ENCODE measurements around the gene RAE1.

RAE1 gene, protein sequence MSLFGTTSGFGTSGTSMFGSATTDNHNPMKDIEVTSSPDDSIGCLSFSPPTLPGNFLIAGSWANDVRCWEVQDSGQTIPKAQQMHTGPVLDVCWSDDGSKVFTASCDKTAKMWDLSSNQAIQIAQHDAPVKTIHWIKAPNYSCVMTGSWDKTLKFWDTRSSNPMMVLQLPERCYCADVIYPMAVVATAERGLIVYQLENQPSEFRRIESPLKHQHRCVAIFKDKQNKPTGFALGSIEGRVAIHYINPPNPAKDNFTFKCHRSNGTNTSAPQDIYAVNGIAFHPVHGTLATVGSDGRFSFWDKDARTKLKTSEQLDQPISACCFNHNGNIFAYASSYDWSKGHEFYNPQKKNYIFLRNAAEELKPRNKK

DNA sequence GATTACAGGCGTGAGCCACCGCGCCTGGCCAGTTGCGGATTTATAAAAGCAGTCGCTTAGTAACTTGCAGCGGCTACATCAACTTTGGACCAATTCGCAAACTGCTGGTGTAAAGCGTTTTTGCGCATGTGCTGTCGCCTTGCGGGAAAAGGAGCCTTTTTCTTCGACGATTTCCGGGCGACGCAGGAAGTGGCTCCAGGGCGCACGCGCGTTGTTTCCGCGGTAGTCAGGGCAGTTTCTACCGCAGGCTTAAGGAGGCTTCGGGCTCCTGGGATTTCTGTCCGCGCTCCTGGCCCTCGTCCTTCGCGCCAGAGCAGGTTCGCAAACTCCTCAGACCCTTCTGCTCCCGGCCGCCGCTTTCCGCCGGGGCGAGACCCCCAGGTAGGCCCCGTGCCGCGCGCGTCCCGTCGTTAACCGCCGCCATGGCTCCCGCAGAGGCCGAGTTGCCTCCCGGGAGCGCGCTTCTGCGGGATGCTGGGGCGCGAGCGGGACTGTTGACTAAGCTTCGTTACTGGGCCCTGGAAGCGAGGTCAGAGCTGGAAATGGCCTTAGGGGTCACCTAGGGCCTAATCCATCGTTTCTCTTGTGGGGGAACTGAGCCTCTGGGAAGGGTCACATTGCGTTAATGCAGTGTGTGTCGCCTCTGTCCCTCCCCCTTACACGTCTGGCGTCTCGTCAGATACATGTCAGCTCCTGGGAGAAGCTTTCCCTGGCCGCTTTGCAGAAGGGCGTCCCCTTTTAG, at the start of gene RAE1:
RAE1 (plus strand) TSS at position 214 of the 742 bp plus-strand sequence. CDS start 2,784 bp downstream, outside the sequence.
- peak; percentile 91 for DNase-seq

DNA sequence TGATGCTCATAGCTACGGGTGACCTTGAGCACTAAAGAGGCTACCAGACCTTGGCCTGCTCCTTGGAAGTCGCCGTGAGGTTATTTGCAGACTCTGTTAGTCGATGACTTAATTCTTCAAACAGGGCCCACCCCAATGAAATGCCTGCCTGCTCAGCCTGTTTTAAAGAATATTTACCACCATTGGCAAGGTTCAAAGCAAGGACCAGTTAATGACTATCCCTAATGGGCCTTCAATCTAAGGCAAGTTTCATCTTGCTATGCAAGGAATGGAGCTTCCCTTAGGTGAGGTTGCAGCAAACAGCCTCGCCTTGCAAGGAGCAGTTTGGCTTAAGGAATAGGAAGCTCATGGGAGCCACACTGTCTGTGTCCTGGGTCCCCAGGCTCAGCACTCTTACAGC, 44.3 kb upstream of the RAE1 start:
- no peak for DNase-seq

DNA sequence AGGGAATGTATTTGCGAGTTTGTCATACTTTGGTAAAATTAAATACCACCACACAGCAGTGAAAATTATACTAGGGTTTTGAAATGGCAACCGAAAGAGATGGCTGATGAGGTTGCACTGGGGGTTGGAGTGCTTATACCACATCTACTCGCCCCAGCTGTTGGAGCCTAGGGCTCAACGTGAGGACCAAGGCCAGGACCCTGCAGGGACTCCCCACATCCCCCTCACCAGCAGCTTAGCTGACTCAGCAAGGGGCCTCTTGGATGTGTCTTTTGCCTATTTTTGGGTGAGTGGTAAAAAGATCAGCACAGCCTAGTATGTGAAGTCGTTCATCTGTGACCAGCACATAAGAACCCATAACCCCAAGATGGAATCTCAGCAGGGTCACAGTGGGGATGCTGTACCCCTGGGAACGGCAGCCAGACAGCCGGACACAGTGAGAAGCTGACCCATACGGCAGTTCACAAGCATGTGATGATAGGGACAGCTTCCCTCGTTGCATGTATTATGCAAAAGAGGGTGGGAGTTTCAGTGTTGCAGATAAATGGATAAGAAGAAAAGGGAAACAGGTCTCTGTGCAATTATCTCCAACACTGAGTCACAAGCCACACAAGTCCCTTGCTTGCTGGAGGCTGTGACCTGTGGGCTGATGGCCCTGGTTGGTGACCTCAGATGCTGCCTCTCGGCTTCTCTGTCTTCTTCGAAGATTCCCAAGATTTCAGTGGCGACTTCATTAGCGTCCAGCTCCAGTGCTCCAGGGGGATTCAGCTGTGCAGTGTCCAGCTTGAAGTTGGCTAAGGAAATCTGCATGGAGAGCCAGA, 42.4 kb upstream of the RAE1 start:
- no peak for DNase-seq

DNA sequence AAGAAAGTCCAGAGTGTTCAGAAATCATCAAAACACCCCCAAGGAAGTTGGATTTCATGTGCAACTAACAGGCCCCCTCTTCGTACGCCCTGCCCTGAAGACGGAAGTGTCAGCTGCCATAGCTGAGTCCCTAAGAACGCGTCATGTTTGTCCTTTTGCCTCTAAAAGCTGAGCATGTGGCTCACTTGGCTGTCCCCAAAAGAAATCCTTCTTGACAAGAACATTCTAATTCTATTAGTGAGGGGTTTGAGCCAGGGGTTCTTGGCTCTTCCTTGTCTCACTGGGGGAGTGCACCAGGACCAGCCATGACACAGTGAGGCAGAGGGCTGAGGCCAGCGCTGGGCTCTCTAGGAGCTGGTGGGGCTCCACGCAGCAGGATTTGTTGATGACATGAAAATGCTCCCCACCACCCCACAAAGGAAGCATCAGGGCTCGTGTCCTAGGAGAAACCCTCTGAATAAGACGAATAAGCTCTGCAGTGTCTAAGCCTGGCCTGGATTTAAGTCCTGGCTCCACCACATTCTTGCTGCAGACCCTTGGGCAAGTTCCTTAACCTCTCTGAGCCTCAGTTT, 41.4 kb upstream of the RAE1 start:
- no peak for DNase-seq

DNA sequence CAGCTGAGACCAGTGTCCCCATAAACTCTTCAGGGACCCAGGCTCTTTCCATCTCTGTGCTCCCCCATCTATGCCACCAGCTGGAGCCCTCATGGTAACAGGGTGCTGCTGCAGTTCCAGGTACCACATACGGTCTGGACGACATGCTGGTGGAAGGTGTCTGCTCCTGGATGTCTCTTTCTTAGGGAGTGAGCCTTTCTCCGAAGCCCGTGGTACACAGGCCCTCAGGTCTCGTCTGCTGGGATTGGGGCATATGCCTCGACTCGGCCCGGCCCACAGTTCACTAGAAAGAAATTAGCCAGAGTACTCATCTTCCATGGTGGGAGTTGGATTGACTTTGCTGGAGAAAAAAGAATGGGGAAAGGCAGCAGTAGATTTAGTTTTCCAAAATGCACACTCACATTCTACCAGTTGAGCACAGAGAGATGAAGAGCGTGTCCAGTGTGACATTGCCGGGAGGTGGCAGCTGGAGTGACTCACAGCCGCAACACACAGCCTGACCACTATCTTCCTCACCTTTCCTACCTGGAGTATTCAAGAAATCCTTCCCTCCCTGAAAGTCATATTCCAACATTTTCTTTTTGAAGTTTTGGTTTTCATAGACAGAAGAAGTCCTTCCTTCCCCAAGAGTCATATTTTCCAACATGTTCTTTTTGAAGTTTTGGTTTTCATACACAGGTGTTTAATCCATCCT, 40.1 kb upstream of the RAE1 start:
- DNase-seq, result no peak

DNA sequence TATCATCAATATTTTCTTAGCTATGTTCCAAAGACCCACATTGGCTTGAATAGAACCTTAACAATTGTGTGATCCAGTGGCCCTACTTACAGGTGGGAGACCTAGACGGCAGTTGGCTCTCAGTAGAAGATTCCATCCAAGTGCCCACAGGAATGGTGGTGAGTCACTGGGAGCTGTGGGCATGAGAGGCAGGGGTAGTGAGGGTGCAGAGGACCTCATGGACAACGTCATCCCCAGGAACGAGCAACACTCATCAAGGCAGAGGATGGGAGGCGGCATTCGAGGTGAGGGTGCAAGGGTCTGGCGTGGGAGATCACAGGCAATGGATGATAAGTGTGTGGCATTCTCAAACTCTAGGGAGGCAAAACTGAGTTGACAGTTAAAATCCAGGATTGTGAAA, 38.9 kb upstream of the RAE1 start:
- no peak for DNase-seq

DNA sequence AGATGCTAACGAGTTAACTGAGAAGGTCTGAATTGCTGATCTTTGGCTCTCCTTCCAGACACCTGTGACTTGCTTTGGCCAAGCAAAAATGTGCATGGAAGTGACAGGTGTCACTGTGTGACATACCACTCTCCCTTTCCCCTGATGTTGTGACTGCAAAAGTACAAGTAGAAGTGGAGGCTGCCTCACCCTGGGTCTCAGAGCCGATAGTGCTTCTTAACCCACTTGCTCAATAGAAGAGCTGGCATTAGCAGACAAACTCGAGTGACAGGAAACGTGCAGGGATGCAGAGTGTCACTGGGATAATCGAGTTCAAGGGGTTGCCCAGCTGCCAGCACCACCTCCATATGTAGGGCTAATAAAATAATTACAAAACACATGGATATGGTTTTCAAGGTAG, 37.8 kb upstream of the RAE1 start:
- DNase-seq, result no peak

DNA sequence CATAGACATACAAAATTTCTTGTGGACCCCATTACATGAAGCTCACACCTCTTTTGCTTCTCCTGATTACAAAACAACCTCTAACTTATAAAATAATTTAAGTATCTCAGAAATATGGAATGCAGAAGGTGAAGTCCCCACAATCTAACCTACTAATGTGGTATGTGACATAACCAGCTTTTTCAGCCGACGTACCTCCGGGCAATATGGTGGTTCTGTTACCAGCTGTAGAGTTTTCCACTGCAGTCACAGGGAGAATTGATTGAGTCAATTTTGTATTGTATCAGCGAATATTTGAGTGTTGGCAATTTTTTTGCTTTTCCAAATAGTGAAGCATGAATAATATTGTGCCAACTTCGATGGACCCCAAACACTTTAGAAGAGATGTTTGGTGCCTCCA, 37.1 kb upstream of the RAE1 start:
- DNase-seq, result no peak

DNA sequence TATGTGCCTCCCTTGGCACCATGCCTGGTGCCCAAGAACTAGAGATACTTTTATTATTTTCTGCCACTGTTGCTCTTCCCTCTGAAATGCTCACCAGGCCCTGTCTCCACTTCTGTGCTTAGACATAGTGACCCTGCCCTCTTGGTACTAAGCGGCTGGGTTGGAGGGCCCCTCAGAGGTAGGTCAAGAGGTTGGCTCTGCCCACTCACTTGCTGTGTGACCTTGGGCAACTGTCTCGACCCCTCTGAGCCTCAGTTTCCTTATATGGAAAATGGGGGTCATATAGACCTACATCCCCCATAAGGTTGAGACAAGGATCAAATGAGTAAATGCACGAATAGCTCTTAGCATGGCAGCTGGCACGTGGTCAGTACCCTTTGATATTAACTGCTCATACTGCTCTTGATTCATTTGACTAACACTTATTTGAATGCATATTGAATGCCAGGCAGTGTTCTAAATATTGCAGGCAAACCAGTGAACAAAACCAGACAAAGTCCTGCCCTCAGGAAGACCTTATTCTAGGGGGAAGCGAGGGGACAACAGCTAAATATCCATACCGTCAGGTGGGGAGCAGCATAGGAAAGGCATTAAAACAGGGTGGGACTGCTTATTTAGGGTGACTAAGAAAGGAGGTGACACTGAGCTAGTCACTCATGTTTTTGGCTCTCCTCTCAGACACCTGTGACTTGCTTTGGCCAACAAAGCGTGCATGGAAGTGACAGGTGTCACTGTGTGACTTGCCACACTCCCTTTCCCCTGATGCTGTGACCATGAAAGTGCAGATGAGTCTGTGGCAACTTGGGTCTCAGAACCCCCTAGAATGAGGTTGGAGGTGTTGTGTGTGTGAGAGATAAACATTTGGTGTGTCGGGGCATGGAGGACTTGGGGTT, 35.7 kb upstream of the RAE1 start:
- no peak for DNase-seq

DNA sequence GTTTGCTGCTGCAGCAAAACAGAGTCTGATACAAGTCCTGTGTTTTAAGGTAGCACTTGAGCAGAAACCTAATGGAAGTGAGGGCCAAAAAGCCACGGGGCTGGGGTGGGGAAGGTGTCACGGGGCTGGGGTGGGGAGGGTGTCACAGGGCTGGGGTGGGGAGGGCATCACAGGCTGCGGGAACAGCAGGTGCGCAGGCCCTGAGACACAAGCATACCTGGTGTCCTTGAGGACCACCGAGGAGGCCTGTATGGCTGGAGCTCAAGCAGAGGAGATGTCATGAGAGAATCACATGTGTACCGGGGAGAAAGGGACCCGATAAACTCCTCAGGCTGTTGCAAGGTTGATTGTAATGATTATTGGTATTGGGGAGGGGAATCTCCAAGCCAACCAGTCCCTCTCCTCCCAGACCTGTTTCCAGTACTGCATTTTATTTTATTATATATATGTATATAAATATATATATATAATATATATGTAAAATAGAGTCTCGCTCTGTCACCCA, 35.0 kb upstream of the RAE1 start:
- DNase-seq, result no peak

DNA sequence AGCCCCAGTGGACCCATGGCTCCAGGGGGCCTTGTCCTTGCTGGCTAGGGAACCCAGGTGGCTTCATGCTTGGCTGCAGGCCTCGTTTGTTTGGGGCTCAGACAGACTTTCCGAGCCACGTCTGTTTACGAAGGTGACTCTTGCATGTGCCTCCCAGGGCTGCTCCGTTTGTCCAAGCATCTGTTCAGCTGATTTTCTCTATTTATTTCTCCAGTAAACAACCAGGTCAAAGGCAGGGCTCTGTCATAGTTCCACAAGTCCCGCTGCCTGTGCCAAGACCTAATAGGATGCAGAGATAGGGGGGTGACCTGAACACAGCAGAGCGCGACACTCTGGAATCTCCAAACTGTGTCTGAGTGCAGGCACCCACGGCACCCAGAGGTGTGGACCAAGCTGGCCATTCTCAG, 34.3 kb upstream of the RAE1 start:
- no peak for DNase-seq

DNA sequence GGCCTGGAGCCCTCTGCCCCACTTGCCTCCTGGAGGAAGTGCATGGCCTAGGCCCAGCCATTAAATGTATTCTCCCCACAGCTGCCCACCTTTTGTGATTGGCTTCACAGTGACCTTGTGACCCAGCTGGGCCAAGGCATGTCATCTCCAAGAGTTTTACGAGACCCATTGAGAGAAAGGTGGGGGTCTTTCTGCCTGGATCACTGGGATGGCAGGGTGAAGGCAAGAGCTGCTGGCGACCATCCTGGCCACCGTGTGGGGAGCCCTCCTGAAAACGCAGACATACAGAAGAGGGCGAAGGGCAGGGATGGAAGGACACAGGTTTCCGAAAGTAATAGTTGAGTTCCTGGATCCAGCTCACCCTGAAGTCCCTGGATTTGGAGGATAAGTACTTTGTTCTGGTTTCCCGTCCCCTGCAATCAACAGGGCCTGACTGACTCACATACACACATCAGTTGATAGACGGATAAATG, 33.7 kb upstream of the RAE1 start:
- no peak for DNase-seq

DNA sequence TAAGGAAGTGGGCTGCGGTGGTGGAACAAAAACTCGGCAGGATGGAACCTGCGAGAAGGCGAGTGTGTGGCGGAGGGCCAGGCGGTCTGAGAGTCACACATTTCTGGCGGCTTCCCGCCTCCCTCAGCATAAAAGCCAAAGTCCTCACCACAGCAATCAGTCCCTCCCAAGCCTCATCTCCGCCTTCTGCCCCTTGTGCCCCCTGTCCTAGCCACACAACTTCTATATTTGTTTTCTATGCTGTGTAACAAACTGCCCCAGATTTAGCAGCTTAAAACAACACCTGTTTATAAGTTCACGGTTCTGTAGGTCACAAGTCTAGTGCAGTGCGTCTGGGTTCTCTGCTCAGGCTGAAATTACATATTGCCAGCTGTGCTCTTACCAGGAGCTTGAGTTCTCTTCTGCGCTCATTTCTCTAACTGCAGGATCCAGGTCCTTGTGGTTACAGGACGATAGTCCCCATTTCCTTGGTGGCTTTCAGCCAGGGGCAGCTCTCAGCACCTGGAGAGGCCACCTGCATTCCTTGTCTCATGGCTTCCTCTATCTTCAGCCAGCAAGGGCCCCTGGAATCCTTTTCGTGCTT, 33.2 kb upstream of the RAE1 start:
- no peak for DNase-seq

DNA sequence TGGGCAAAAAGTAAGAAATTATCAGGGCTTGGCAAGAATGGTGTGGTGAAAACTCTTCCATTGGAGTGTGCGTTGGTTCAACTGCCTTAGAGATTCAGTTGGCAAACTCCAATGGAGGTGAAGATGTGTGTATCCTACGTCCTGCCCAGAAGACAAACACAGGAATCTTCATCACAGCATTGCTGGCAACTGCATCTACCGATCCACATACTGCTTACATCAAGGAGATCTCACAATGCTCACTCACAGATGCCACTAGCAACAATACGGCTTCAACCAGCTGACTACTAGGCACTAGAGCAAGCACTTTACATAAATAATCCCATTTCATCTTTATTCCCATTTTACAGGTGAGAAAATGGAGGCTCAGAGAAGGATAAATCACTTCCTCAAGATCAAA, 31.5 kb upstream of the RAE1 start:
- no peak for DNase-seq

DNA sequence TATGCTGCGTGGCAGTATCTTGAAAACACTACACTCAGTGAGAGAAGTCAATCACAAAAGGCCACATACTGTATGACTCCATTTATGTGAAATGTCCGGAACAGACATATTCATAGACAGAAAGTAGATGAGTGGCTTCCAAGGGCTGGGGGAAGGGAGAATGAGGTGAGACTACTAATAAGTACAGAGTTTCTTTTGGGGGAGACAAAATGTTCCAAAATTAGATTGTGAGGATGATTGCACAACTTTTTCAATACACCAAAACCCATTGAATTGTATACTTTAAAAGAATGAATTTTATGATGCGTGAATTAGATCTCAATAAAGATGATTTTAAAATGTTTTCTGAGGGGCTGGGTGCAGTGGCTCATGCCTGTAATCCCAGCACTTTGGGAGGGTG, 30.7 kb upstream of the RAE1 start:
- DNase-seq, result no peak

DNA sequence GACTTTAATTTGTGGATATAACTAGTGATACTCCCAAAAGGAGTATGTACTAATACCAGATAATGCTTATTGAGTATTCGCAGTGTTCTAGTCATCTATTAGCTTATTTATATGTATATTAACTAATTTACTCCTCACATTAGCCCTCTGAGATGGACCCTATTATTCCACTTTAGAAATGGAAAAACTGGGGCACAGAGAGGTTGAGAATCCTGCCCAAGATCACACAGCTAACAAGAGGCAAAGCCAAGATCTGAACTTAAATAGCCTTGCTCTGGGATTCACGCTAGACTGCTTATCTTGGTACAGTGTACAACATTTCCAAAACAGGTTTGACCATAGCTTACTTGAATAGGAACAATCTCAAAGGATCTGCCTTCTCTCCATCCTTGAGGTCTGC, 29.9 kb upstream of the RAE1 start:
- no peak for DNase-seq

DNA sequence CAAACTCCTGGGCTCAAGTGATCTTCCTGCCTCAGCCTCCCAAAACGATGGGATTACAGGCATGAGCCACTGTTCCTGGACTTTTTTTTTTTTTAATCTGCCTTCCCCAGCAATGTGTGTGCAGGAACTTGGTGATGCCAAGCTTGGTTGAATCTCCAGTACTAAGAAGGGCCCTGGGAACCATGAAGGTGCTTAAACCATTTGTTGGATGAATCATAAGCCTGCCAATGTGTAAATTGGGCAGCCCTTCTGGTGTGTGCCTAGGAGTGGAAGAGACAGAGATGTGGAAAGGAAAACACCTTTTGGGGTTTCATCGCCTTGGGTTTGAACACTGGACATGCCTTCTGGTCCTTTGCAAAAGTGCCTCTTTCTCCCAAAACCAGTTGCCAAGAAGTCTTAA, 28.6 kb upstream of the RAE1 start:
- no peak for DNase-seq

DNA sequence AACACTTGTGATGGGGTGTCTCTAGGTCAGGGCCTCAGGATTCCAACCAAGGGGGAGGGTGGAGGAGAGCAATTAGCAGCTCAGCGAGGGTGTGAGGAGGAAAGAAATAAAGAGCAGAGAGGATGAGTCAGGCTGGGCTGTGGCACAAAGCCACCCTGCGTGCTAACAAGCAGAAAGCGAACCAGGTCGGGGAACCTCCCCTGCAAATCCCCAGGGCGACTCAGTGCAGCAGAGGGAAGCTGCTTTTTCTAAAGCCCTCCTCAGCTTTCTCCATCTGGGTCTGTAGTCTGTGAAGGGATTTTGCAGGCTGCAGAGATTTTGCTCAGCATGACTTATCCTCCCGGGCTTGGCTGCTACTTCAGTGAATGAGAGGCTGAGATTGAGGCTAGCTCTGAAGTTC, 28.0 kb upstream of the RAE1 start:
- DNase-seq, result no peak

DNA sequence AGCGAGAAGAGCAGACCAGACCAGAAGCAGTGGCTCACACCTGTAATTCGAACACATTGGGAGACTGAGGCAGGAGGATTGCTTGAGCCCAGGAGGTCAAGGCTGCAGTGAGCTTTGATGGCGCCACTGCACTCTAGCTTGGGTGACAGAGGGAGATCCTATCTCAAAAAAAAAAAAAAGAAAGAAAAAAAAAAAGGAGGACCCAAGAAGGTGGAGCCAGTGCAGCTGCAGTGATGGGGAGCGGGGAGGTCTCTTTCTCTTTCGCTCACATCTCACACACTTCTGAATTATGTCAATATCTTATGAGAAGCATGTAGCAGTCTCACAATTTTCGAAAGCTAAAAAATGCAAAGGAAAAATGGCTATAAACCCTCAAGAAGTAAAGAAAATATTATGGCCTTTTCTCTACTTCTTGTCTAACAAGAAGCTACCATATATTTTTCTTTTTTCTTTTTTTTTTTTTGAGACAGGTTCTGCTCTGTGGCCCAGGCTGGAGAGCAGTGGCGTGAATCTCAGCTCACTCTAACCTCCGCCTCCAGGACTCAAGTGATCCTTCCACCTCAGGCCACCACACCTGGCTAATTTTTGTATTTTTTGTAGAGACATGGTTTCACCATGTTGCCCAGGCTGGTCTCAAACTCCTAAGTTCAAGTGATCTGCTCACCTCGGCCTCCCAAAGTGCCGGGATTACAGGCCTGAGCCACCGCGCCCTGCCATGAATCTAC, 25.3 kb upstream of the RAE1 start:
- DNase-seq, result no peak
